ACC112 (cell line): Measurements from ENCODE around the gene HSF5.

Source experiments
- H2AFZ ChIP-seq: fragments of 200-600 bp; sonication (generic); one replicate; pipeline ENCODE4 v1.6.0; 2017; ENCODE audit warnings: antibody characterized with exemption, low read length; ENCODE audit not compliant: unreplicated experiment
- H3K27ac ChIP-seq: fragments of 200-600 bp; sonication (generic); 2 replicates; pipeline ENCODE4 v1.5.1; 2014; ENCODE audit warnings: low read depth, mild to moderate bottlenecking, antibody characterized with exemption, low read length, moderate library complexity
- H3K27me3 ChIP-seq: fragments of 200-600 bp; sonication (generic); 2 replicates; pipeline ENCODE4 v1.6.1; 2014; ENCODE audit warnings: mild to moderate bottlenecking, antibody characterized with exemption, low read length, moderate library complexity, mixed read lengths; ENCODE audit not compliant: insufficient read depth
- H3K36me3 ChIP-seq: fragments of 200-600 bp; sonication (generic); 2 replicates; pipeline ENCODE4 v1.6.1; 2016; ENCODE audit warnings: mild to moderate bottlenecking, antibody characterized with exemption, low read length, moderate library complexity, mixed read lengths; ENCODE audit not compliant: insufficient read depth
- H3K4me1 ChIP-seq: fragments of 200-600 bp; sonication (generic); one replicate; pipeline ENCODE4 v1.6.1; 2016; ENCODE audit warnings: low read length, mixed read lengths; ENCODE audit not compliant: insufficient read depth, unreplicated experiment, control insufficient read depth
- H3K4me3 ChIP-seq: fragments of 200-600 bp; sonication (generic); 2 replicates; pipeline ENCODE4 v1.5.1; 2014; ENCODE audit warnings: mild to moderate bottlenecking, low read depth, low read length
- H3K79me2 ChIP-seq: fragments of 200-600 bp; sonication (generic); one replicate; pipeline ENCODE4 v1.6.0; 2016; ENCODE audit warnings: low read length; ENCODE audit not compliant: control insufficient read depth, unreplicated experiment, insufficient read depth

The HSF5 gene

DNA sequence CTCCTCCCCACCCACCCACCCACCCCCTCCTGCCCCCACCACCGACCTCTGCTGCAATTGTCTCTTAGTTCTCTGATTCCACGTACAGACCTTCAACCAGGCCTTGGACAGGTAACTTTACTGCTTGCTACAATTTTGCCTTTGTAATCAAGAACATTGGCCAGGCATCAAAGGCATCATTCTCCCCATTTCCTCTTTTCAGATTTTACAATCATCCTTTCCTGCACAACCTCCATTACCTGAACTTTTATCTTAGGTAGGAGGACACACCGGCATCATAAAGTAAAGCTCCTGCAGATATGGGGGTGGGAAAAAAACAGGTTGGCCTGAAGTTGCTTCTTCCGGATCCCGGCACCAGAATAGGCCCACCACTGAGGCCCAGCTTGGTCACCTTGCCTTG, 110.5 kb downstream of the HSF5 start:
- peaks cover 60% of the 10 kb centered on the region for H3K27me3 ChIP-seq
- H3K79me2 ChIP-seq, result no peaks in the 10 kb centered on the region
- H3K36me3 ChIP-seq, result no peaks in the 10 kb centered on the region
- H2AFZ ChIP-seq, result no peak overlapping the region
- H3K4me1 ChIP-seq, result no peaks in the 10 kb centered on the region
- no peak overlapping the region for H3K4me3 ChIP-seq
- H3K27ac ChIP-seq, result no peak overlapping the region

DNA sequence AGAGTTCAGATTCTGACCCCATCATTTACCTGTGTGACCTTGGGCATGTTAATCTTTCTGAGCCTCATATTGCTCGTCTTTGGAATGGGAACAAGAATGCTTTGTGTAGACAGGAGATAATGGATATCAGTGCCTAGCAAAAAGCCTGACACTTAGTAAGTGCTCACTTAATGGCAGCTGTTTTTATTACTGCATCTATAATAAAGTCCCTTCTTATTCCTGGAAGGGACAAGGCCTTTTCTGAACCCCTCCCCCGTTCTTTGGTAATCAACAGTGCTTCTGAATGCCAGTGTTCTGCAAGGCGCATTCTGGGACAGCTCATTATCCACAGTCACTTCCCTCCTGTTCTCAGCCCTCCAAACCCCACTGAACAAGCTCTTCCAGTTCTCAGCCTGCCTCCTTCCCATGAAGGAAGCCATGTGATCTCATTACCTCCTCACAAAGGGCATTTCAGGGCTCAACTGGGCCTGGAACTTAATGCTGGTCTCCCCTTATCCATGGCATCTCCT, 111.1 kb downstream of the HSF5 start:
- Histone ChIP-seq H3K27me3 (peaks cover 55% of the 10 kb centered on the region), H3K4me1 (no peaks in the 10 kb centered on the region), H3K79me2 (no peaks in the 10 kb centered on the region), H3K36me3 (no peaks in the 10 kb centered on the region), H3K27ac (no peak overlapping the region), H2AFZ (no peak overlapping the region), H3K4me3 (no peak overlapping the region)

DNA sequence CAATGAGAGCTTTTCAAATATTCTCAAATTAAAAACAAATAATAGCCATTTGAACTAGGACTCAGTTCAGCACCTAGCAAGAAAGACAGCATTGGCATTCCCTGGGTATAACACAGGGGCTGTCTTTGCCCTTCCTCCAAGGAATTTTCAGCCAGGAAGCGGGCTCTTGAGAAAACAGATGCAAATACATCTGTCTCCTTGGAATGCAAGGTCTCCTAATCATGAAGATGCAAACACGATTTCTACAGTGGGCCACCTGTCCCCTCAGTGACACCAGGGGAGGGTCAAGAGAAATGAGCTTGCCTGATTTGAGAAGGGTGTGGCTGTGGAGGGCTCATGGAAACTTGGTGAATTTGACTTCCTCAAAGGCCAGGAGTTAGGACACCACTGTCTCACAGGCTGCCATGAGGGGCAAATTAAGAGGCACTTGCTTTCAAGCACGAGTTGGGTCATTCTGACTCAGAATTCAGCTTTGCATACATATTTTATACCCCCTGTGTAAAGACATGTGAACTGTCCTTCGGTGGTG, 111.7 kb downstream of the HSF5 start:
- Histone ChIP-seq H3K27me3 (peaks cover 54% of the 10 kb centered on the region), H3K4me1 (no peaks in the 10 kb centered on the region), H3K79me2 (no peaks in the 10 kb centered on the region), H3K4me3 (no peak overlapping the region), H3K27ac (no peak overlapping the region), H3K36me3 (no peaks in the 10 kb centered on the region), H2AFZ (no peak overlapping the region)

DNA sequence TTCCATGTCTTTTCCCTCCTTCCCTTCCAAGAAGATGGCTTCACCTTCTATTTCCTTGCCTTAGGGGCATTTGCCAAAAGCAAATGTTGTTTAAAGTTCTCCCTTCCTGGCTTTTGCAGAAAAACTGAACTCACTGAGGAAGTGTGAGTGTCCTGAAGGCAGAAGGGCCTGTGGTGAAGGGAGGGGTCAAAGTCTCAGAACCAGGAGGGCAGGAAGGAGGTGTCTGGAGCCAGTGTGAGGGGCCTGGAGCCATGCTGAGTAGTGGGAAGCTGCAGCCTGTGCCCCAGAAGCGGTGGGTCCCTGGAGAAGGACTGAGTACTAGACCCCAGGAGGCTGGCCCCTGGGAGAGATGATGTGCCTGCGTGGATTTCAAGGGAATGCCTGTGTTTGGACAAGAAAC, 112.4 kb downstream of the HSF5 start:
- Histone ChIP-seq H3K4me1 (no peaks in the 10 kb centered on the region), H3K27ac (no peak overlapping the region)

DNA sequence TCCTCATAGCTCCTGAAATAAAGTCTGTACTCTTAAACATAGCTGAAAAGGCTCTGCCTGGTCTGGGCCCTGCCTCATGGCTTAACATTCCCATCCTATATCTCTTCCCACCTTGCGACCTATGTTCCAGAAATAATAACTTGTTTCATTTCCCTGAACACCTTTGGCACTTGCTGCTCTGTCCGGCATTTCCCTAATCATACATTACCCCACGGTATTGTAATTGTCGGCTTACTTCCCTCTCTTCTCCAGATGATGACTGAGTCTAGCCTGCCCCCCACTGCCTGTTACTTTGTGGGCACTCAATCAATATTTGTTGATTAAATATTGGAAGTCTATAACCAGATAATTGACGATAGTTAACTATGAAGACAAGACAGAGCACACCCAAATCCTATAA, 113.0 kb downstream of the HSF5 start:
- H3K79me2 ChIP-seq, result no peaks in the 10 kb centered on the region
- peaks cover 54% of the 10 kb centered on the region for H3K27me3 ChIP-seq
- no peak overlapping the region for H3K27ac ChIP-seq
- H3K4me1 ChIP-seq, result no peaks in the 10 kb centered on the region
- no peak overlapping the region for H2AFZ ChIP-seq
- no peak overlapping the region for H3K4me3 ChIP-seq
- H3K36me3 ChIP-seq, result no peaks in the 10 kb centered on the region

More for the DNA sequence above, 112.4 kb downstream of the HSF5 start:
- no peak overlapping the region for H2AFZ ChIP-seq
- no peaks in the 10 kb centered on the region for H3K36me3 ChIP-seq
- H3K4me3 ChIP-seq, result no peak overlapping the region
- no peaks in the 10 kb centered on the region for H3K79me2 ChIP-seq
- H3K27me3 ChIP-seq, result peaks cover 54% of the 10 kb centered on the region

DNA sequence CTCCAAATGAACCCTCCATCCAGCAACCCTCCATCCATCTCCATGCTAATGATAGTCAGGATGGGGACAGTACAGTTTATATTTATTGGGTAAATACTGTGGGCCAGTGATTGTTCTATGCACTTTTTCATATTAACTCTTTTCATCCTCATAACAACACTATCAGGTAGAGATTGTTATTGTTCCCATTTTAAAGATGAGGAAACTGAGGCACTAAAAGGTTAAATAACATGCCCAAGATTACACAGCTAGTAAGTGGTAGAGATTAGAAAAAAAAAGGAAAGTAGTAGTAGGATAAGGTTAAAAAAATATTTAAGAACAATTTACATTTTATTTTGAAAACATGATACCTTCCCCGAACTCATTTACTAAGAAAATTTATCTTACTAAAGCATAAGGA, 114.3 kb downstream of the HSF5 start:
- Histone ChIP-seq H3K27me3 (peaks cover 50% of the 10 kb centered on the region), H3K27ac (no peak overlapping the region), H3K36me3 (no peaks in the 10 kb centered on the region), H2AFZ (no peak overlapping the region), H3K4me3 (no peak overlapping the region), H3K4me1 (no peaks in the 10 kb centered on the region), H3K79me2 (no peaks in the 10 kb centered on the region)

DNA sequence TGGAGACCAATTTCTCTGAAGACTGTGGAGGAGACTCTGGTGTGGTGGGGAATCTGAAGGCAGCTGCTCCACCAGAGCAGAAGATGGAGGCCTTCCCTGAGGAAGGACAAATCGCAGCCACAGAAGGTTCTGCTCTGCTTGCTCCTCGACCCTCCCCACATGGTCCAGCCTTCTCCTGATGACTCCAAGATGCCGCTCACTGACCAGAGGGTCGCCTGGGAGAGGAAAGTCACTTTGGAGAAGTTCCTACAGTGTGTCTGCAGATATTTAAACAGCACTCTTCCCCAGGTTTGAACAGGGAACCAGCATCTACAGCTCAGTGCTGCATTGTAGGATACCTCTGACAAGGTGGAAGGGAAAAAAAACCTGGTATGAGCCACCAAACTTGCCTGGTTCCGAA, 115.2 kb downstream of the HSF5 start:
- no peaks in the 10 kb centered on the region for H3K79me2 ChIP-seq

DNA sequence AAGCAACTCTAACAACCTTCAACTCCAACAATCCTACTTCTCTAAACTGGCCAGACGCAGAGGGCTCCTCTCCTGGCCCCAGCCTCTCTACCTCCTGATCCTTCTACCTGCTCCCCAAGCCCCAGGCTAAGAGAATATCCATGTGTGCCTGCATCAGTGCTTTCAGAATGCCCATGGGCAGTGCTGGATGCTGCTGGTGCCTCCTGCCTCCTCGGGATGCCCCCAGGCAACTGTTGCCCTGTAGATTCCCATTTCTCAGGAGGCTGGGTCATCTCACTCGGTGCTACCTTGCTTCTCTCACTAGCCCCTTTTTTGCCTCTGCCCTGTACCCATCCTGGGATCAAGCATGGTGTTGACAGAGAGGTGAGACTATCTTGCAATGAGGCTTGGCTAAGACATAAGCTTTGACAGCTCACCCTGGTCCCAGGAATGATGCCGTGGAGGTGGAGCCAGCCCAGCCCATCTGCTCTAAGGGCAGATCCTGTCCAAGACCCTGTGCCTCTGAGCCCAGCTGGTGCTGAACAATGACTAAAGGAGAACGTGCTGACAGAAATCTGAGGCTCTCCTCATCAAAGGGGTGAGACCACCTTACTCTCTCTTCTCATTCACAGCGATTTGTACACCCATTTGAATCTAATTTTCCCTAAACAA, 116.8 kb downstream of the HSF5 start:
- Histone ChIP-seq H3K4me1 (no peaks in the 10 kb centered on the region), H2AFZ (no peak overlapping the region), H3K36me3 (no peaks in the 10 kb centered on the region), H3K27me3 (peaks cover 39% of the 10 kb centered on the region), H3K4me3 (no peak overlapping the region), H3K27ac (no peak overlapping the region), H3K79me2 (no peaks in the 10 kb centered on the region)

More for the DNA sequence above, 115.2 kb downstream of the HSF5 start:
- Histone ChIP-seq H3K27ac (no peak overlapping the region), H3K27me3 (peaks cover 46% of the 10 kb centered on the region), H3K36me3 (no peaks in the 10 kb centered on the region), H3K4me3 (no peak overlapping the region), H3K4me1 (no peaks in the 10 kb centered on the region), H2AFZ (no peak overlapping the region)

DNA sequence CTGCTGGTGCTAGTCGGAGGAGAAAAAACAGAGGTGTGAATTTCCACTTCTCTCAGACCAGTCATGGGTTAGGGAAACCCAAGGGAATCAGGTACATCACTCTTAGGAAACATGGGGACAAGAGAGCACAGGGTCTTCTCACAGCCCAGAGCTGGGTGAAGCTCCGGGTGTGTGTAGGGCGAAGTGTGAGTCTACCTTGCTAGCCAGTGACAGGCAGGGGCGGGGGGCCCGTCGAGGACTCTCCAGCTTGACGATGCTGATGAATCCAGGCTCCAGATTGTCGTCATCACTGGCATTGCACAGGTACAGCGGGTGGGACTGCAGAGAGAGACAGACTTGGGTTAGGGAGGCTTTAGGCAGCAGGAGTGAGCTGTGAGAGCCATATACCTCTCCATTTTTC, 117.5 kb downstream of the HSF5 start:
- Histone ChIP-seq H3K79me2 (no peaks in the 10 kb centered on the region), H3K36me3 (no peaks in the 10 kb centered on the region), H3K4me3 (no peak overlapping the region), H3K4me1 (no peaks in the 10 kb centered on the region), H2AFZ (no peak overlapping the region), H3K27ac (no peak overlapping the region), H3K27me3 (peaks cover 41% of the 10 kb centered on the region)

DNA sequence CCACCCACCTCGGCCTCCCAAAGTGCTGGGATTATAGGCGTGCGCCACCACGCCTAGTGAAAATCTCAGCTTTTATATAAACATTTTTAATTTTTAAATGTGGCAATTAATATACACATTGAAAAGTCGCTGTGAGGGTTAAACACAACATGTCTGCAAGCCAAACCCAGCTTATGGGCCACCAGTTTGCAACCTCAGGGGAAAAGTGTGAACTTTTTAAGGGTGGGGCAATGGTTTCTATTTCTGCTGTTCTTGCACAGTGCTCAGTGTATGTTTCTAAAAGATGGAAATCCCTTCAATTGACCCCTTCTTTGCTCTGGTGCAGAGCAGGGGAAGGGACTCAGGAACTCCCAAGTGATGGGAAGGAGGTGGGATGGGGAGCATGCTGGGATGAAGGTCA, 117.9 kb downstream of the HSF5 start:
- no peak overlapping the region for H3K4me3 ChIP-seq
- H3K27me3 ChIP-seq, result peaks cover 39% of the 10 kb centered on the region
- H3K79me2 ChIP-seq, result no peaks in the 10 kb centered on the region
- no peak overlapping the region for H3K27ac ChIP-seq
- no peaks in the 10 kb centered on the region for H3K36me3 ChIP-seq
- H2AFZ ChIP-seq, result no peak overlapping the region
- no peaks in the 10 kb centered on the region for H3K4me1 ChIP-seq
